Activated CD8-positive, alpha-beta memory T cell treated with anti-CD3 and anti-CD28 coated beads for 48 hours (primary cell): ENCODE data around the gene FBXL14.

Experiments used
- DNase-seq, 3 experiments: peaks; one replicate each; pipeline ENCODE4 v3.0.0-alpha.2; 2020; ENCODE audit warnings: low read depth in 2 of 3, low spot score in 2 of 3

FBXL14 gene

DNA sequence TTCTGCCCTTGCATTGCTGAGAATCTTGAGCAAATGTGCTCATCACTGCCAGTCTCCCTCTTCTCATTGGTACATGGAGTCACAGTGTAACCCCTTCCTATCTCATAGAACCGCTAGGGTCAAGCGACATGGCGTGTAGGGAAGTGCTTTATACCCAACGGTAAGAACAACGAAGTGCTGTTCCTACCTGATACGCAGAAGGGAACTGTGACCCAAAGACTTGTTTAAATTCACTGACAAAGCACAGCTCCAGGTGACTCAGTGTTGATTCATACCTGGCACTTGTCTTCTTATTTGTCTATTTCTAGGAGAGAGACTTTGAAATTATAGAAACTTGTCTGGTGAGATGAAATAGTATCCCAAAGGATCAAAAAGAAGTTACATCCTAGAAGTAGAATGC is 53.7 kb downstream of the FBXL14 start:
- no peak for DNase-seq

- no peak for DNase-seq
Observed at GRCh38 chr12:1539135-1539534, 55.2 kb downstream of the FBXL14 start.

DNA sequence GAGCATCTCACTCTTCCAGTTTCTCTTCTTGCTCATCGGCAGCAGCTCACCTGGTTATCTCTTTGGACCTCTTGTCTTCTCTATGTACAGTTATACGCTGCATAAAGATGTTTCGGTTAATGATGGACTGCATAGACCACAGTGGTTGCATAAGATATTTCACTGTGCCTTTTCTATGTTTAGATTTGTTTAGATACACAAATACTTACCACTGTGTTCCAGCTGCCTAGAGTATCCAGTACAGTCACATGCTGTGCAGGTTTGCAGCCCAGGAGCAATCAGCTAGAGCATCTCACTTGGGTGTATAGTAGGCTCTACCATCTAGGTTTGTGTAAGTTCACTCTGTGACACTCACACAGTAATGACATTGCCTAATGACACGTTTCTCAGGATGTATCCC is 57.6 kb downstream of the FBXL14 start:
- DNase-seq, result no peak

DNA sequence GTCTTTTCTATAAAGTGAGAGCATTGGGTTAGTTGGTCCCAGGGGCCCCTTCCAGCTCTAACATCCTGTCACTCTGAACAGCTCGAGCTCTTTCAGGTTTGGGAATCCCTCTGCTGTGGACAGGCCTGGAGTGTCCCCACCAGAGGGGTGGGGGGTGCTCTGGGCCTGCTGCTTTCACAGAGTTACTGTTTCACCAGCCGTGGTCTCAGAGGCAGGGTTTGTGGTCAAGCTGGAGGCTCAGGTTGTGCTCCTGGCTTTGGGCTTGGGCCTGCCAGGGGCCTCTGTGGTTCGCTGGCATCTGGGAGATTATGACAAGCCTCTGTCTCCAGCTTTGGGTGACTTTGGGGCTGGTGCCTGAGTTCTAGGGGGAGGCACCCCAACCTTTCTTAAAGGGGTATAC is 59.6 kb downstream of the FBXL14 start:
- DNase-seq, result no peak

- DNase-seq, result peak in 1 of 3 experiments; percentile 30
Observed at GRCh38 chr12:1533602-1534304, 60.6 kb downstream of the FBXL14 start.

DNA sequence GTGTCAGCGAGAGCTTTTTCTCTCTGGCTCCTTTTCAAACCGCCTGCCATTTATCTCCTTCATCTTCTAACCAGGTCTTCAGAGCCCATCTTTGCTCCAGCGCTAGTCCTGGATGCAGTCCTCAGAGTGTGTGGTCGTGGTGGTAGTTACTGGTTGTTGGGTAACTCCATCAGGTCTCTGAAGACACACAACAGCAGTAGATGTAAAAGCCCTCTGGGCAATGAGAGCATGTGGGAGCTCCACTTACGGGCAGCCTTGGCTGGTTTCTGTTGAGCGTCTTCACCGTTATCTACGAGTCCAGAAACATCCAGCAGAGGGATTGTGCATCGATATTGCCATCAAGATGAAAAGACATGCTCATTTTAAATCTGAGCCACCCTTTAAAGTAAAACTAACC is 61.2 kb downstream of the FBXL14 start:
- DNase-seq, result no peak

DNA sequence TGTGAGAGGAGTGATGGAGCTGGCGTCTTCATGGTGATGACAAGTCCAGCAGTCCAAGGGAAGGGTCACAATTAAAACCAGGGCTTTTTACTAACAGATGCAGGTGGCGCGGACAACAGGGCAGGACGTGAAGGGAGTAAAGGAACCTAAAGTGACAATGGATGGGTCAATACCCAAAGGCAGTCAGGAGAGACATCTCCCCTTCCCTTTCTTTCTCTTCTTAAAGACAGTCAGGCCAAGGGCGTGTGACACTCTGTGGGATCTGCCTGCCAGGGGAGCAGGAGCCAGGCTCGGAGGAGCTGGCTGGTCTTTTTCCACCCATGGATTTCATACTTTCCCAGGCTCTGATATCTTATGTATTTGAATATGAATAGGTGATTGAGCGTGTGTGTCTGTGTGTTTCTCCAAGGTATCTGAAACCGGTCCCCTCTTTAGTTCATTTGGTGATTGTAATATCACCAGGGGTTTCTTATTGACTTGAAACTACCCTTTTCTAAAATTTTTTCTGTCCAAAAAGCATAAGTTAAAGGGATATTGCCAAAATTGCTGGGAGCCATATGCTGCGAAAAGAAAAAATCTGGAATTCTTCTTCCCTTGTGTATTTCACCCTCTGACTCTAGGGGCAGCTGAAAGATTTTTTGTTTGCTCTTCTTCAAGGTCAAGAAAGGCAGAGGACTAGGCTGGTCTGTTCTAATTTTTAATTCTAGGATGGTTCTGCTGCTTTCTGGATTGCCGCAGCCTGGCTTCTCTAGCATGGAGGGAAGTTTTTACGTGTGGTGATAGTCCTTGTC is 61.8 kb downstream of the FBXL14 start:
- DNase-seq, result no peak

GRCh38 chr12:1531654-1532374 is 62.6 kb downstream of the FBXL14 start:
- no peak for DNase-seq

- no peak for DNase-seq
Observed at GRCh38 chr12:1531153-1531653, 63.2 kb downstream of the FBXL14 start.

GRCh38 chr12:1530592-1531152 is 63.7 kb downstream of the FBXL14 start:
- no peak for DNase-seq

DNA sequence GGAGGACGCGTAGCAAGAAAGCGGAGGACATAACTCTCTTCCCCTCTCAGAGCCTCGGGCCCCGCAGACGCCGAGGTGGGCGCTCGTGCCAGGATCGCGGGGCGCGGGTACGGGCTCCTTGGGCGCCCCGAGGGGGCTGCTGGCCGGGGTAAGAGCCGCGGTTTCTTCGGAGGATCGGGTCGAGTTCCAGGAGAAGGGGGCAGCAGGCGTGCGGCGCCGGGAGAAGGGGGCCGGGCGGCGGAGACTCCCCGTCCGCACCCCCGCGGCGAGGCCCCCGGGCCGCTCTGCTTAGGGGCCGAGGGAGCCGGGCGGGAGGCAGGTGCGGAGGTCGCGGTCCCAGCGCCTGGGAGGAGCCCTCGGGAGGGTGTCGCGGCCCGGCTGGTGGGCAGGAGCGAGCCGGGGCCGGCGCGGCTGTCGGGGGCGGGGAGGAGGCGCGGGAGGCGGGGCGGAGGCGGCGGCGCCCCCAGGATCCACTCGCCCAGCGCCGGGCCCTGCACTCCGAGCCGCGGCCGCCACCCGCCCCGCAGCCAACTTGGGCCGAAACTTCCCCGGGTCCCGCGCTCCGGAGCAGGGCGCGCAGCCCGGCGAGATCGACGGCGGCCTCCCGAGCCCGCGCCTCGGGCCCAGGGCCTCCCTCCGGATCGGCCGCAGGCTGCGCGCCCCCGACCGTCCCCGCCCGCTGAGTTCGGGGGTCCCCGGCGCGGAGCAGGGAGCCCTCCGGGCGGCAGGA is 64.4 kb downstream of the FBXL14 start:
- DNase-seq, result no peak

DNA sequence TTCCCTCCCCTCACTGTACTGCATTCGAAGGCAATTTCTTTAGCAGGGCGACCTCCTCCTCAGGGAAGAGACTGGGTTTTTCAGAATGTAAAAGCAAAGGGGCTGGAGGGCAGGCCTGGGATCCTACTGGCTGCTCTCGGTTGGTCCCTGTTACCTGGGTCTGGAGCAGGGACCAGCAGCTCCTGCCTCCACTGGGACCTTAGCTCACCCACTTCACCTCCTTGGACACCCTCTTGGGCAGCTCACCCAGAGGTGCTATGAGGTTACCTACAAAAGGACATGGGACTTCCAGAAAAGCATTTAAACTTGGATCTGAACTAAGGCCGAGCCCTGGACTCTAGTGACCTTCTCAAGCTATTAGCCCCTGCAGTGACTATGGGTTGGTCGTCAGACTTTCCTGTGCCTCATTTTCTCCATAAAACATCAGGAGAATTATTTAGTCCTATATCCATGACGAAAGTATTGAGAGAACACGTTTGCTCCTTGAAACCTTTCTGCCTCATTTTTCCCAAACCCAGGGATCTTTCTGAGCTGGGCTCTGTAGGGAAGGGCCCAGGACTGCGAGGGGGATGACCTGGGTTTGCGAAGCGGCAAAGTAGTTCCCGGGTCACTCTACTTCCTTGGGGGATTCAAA is 65.0 kb downstream of the FBXL14 start:
- no peak for DNase-seq

GRCh38 chr12:1528791-1529190 is 65.6 kb downstream of the FBXL14 start:
- no peak for DNase-seq

GRCh38 chr12:1527789-1528188 is 66.6 kb downstream of the FBXL14 start:
- no peak for DNase-seq

- DNase-seq, result no peak
Observed at GRCh38 chr12:1525858-1526257, 68.5 kb downstream of the FBXL14 start.

GRCh38 chr12:1523558-1524050 is 70.8 kb downstream of the FBXL14 start:
- no peak for DNase-seq

GRCh38 chr12:1523046-1523445 is 71.3 kb downstream of the FBXL14 start:
- no peak for DNase-seq

- no peak for DNase-seq
Observed at GRCh38 chr12:1519642-1520041, 74.7 kb downstream of the FBXL14 start.

DNA sequence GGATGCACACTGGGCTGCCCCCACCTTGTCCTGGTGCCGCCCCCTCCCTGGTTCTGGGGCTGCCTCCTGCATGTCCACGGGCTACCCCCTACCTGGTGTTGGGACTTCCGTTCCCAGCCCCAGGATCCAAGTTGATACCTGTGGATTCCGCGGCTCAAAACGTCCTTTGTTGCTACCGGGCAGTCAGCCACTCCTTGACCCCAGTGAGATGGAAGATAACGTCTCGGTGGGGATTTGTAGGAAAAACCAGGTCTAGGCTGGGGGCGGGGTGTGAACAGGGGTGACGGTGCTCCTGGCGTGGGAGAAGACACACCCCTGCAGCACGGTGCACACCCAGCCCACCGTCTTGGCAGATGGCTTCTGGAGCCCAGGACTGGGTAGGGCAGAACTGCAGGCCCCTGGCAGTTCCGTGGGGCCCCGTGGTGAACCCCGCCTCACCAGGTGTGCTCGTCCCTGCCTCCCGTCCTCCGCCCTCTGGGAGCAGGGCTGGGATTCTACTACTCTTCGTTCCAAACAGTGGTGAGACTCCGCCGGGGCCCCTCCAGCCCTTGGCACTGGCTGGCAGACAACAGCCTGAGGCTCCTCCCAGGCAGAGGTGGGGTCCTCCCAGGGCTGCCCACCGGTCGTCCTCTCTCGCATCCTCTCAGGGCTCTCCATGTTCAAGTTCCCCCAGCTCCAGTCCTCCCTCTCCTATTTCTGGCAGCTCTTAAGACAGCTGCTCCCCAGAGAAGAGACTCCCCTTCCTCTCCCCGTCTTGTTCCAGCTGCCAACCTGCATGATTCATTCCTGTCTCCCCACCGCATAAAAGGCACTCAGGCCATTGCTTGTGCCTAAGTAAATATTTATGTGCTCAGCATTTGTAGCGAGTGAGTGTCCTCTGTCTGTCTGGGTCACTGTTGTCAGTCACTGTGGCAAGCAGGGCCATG is 75.5 kb downstream of the FBXL14 start:
- no peak for DNase-seq
